ENCODE data around the gene YRDC. TPM values are rescaled to one million over a fixed set of nuclear protein-coding genes. Genes with fewer than 3 reads are reported as not detected.

YRDC gene
- total and polyA plus RNA-seq, 2 of the 13 experiments (the other 11 are each of a cell fraction or from before 2014, with no cell fraction given): 27.5 to 29.2 TPM

DNA sequence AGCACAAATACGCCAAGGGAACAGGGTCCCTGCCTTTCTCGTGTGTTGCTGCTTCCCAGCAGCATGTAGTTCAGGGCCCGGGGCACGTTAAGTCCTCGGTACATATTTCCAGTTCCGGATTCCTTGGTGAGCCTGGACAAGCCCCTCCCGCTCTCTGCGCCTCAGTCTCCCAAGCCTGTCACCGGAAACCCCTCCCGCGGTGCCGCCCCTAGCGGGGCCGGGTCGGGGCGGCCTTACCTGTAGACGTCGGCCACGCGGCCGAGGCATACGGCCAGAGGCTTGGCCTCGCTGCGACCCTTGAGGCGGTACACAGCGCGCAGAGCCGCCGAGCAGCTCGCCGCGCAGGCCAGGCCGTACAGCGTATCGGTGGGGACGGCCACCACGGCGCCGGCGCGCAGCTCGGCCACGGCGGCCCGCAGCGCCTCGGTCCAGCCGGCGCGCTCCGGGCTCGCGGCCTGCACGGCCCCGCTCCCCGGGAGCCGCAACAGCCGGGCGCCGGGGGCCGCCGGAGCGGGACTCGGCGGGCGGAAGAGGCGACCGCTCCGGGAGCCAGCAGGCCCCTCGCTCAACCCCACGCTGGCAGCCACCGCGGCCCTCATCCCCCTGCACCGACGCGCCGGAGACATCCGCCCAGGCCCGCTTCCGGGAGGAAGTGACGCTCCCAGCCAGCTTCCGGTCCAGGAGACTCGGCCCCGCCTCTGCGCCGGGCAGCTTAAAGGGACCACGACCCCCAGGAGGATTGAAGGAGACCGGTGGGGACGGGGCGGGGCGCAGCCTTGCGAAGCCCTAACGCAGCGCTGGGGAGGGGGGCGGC is at the start of gene YRDC, which contains the start of gene C1orf122 (continued):
- TF ChIP-seq, protein P1, sequence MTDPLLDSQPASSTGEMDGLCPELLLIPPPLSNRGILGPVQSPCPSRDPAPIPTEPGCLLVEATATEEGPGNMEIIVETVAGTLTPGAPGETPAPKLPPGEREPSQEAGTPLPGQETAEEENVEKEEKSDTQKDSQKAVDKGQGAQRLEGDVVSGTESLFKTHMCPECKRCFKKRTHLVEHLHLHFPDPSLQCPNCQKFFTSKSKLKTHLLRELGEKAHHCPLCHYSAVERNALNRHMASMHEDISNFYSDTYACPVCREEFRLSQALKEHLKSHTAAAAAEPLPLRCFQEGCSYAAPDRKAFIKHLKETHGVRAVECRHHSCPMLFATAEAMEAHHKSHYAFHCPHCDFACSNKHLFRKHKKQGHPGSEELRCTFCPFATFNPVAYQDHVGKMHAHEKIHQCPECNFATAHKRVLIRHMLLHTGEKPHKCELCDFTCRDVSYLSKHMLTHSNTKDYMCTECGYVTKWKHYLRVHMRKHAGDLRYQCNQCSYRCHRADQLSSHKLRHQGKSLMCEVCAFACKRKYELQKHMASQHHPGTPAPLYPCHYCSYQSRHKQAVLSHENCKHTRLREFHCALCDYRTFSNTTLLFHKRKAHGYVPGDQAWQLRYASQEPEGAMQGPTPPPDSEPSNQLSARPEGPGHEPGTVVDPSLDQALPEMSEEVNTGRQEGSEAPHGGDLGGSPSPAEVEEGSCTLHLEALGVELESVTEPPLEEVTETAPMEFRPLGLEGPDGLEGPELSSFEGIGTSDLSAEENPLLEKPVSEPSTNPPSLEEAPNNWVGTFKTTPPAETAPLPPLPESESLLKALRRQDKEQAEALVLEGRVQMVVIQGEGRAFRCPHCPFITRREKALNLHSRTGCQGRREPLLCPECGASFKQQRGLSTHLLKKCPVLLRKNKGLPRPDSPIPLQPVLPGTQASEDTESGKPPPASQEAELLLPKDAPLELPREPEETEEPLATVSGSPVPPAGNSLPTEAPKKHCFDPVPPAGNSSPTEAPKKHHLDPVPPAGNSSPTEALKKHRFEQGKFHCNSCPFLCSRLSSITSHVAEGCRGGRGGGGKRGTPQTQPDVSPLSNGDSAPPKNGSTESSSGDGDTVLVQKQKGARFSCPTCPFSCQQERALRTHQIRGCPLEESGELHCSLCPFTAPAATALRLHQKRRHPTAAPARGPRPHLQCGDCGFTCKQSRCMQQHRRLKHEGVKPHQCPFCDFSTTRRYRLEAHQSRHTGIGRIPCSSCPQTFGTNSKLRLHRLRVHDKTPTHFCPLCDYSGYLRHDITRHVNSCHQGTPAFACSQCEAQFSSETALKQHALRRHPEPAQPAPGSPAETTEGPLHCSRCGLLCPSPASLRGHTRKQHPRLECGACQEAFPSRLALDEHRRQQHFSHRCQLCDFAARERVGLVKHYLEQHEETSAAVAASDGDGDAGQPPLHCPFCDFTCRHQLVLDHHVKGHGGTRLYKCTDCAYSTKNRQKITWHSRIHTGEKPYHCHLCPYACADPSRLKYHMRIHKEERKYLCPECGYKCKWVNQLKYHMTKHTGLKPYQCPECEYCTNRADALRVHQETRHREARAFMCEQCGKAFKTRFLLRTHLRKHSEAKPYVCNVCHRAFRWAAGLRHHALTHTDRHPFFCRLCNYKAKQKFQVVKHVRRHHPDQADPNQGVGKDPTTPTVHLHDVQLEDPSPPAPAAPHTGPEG (CRISPR knock-in tag; IDR thresholded peaks at IDR 0.05): peak; percentile 47; the same call in 1 of the 2 replicates
- TF ChIP-seq ZBTB8A (CRISPR knock-in tag; IDR thresholded peaks at IDR 0.05; ENCODE audit: borderline replicate concordance, low read depth) (no peak), KDM3A (CRISPR knock-in tag; IDR thresholded peaks at IDR 0.05; ENCODE audit: low read depth) (0 out of 2 replicates have a peak, but pooled peaks have one; percentile 10), EHMT2 (IDR thresholded peaks at IDR 0.05; ENCODE audit: borderline replicate concordance, low read depth, low read length) (no peak), POLR2A (IDR thresholded peaks at IDR 0.05; ENCODE audit: insufficient read depth in 1 of 2, low read depth in 2 of 2, low read length in 2 of 2) (peak; percentile 86 to 89), SP140L (CRISPR knock-in tag; IDR thresholded peaks at IDR 0.05; ENCODE audit: borderline replicate concordance) (no peak), ZNF232 (CRISPR knock-in tag; IDR thresholded peaks at IDR 0.05; ENCODE audit: borderline replicate concordance) (no peak), SPEN (CRISPR knock-in tag; IDR thresholded peaks at IDR 0.05; ENCODE audit: low read depth) (peak; percentile 78), ZNF589 (CRISPR knock-in tag; conservative IDR thresholded peaks at IDR 0.05) (no peak), DPF2 (CRISPR knock-in tag; IDR thresholded peaks at IDR 0.05; ENCODE audit: borderline replicate concordance, low read depth) (no peak)
- TF ChIP-seq, protein P2, sequence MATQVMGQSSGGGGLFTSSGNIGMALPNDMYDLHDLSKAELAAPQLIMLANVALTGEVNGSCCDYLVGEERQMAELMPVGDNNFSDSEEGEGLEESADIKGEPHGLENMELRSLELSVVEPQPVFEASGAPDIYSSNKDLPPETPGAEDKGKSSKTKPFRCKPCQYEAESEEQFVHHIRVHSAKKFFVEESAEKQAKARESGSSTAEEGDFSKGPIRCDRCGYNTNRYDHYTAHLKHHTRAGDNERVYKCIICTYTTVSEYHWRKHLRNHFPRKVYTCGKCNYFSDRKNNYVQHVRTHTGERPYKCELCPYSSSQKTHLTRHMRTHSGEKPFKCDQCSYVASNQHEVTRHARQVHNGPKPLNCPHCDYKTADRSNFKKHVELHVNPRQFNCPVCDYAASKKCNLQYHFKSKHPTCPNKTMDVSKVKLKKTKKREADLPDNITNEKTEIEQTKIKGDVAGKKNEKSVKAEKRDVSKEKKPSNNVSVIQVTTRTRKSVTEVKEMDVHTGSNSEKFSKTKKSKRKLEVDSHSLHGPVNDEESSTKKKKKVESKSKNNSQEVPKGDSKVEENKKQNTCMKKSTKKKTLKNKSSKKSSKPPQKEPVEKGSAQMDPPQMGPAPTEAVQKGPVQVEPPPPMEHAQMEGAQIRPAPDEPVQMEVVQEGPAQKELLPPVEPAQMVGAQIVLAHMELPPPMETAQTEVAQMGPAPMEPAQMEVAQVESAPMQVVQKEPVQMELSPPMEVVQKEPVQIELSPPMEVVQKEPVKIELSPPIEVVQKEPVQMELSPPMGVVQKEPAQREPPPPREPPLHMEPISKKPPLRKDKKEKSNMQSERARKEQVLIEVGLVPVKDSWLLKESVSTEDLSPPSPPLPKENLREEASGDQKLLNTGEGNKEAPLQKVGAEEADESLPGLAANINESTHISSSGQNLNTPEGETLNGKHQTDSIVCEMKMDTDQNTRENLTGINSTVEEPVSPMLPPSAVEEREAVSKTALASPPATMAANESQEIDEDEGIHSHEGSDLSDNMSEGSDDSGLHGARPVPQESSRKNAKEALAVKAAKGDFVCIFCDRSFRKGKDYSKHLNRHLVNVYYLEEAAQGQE (IDR thresholded peaks at IDR 0.05; ENCODE audit: borderline replicate concordance in 1 of 2, low read depth in 1 of 2, low read length in 2 of 2): no peak
- TF ChIP-seq, protein P3, sequence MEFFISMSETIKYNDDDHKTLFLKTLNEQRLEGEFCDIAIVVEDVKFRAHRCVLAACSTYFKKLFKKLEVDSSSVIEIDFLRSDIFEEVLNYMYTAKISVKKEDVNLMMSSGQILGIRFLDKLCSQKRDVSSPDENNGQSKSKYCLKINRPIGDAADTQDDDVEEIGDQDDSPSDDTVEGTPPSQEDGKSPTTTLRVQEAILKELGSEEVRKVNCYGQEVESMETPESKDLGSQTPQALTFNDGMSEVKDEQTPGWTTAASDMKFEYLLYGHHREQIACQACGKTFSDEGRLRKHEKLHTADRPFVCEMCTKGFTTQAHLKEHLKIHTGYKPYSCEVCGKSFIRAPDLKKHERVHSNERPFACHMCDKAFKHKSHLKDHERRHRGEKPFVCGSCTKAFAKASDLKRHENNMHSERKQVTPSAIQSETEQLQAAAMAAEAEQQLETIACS (CRISPR knock-in tag; IDR thresholded peaks at IDR 0.05): no peak
- TF ChIP-seq, protein P4, sequence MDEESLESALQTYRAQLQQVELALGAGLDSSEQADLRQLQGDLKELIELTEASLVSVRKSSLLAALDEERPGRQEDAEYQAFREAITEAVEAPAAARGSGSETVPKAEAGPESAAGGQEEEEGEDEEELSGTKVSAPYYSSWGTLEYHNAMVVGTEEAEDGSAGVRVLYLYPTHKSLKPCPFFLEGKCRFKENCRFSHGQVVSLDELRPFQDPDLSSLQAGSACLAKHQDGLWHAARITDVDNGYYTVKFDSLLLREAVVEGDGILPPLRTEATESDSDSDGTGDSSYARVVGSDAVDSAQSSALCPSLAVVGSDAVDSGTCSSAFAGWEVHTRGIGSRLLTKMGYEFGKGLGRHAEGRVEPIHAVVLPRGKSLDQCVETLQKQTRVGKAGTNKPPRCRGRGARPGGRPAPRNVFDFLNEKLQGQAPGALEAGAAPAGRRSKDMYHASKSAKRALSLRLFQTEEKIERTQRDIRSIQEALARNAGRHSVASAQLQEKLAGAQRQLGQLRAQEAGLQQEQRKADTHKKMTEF (CRISPR knock-in tag; IDR thresholded peaks at IDR 0.05): no peak; the same call in 1 of the 2 replicates

Measured in HepG2 (cell line).